WERI-Rb-1 (cell line): ENCODE results near the gene KNTC1.

ENCODE experiments used
- DNase-seq: peaks from one replicate; pipeline ENCODE4 v3.0.0-alpha.2; 2020
- H3K27ac ChIP-seq: fragments of 250-450 bp; sonication (Bioruptor Pico); 2 replicates; pipeline ENCODE4 v1.5.1; 2020; ENCODE audit warnings: mild to moderate bottlenecking, moderate library complexity
- H3K27me3 ChIP-seq: fragments of 250-450 bp; sonication (Bioruptor Pico); 2 replicates; pipeline ENCODE4 v1.5.1; 2021; ENCODE audit warnings: mild to moderate bottlenecking, low read depth, moderate library complexity; ENCODE audit not compliant: insufficient read depth, severe bottlenecking
- H3K36me3 ChIP-seq: fragments of 250-450 bp; sonication (Bioruptor Pico); 2 replicates; pipeline ENCODE4 v1.5.1; 2020; ENCODE audit warnings: mild to moderate bottlenecking, moderate library complexity
- H3K4me3 ChIP-seq: 2 replicates; pipeline ENCODE4 v1.5.1; 2011; ENCODE audit warnings: low read depth, mild to moderate bottlenecking, control low read depth, low read length
- H3K9me3 ChIP-seq: fragments of 250-450 bp; sonication (Bioruptor Pico); 2 replicates; pipeline ENCODE4 v1.5.1; 2021; ENCODE audit warnings: mild to moderate bottlenecking, moderate library complexity; ENCODE audit not compliant: severe bottlenecking
- CTCF ChIP-seq: IDR thresholded peaks from 2 replicates; pipeline ENCODE4 v1.5.1; 2011; ENCODE audit warnings: low read depth, mild to moderate bottlenecking, control low read depth, inconsistent platforms, low read length

KNTC1 gene

GRCh38 chr12:122517877-122518276 is 9.2 kb upstream of the KNTC1 start:
- no peak for DNase-seq
- Histone ChIP-seq H3K36me3 (peaks cover 97% of the 10 kb centered on the region), H3K27ac (no peak overlapping the region), H3K27me3 (no peaks in the 10 kb centered on the region), H3K4me3 (no peak overlapping the region), H3K9me3 (no peaks in the 10 kb centered on the region)
- TF ChIP-seq CTCF, result no peak

GRCh38 chr12:122518908-122519307 is 8.1 kb upstream of the KNTC1 start:
- Histone ChIP-seq H3K36me3 (peaks cover 100% of the 10 kb centered on the region), H3K27me3 (no peaks in the 10 kb centered on the region), H3K4me3 (no peak overlapping the region), H3K27ac (no peak overlapping the region), H3K9me3 (no peaks in the 10 kb centered on the region)
- no peak for TF ChIP-seq CTCF
- no peak for DNase-seq

GRCh38 chr12:122519418-122519817 is 7.6 kb upstream of the KNTC1 start:
- peaks cover 100% of the 10 kb centered on the region for H3K36me3 ChIP-seq

GRCh38 chr12:122520676-122521075 is 6.4 kb upstream of the KNTC1 start:
- TF ChIP-seq CTCF, result no peak
- no peak for DNase-seq
- H3K36me3 ChIP-seq, result peaks cover 98% of the 10 kb centered on the region
- no peaks in the 10 kb centered on the region for H3K27me3 ChIP-seq
- H3K9me3 ChIP-seq, result no peaks in the 10 kb centered on the region
- H3K4me3 ChIP-seq, result no peak overlapping the region
- H3K27ac ChIP-seq, result no peak overlapping the region

More at GRCh38 chr12:122519418-122519817, 7.6 kb upstream of the KNTC1 start:
- no peak for TF ChIP-seq CTCF
- DNase-seq, result no peak
- no peaks in the 10 kb centered on the region for H3K27me3 ChIP-seq
- no peak overlapping the region for H3K4me3 ChIP-seq
- H3K27ac ChIP-seq, result no peak overlapping the region
- H3K9me3 ChIP-seq, result no peaks in the 10 kb centered on the region

- DNase-seq, result no peak
- Histone ChIP-seq H3K27me3 (no peaks in the 10 kb centered on the region), H3K9me3 (no peaks in the 10 kb centered on the region), H3K27ac (no peak overlapping the region), H3K36me3 (peaks cover 84% of the 10 kb centered on the region), H3K4me3 (no peak overlapping the region)
- TF ChIP-seq CTCF, result no peak
Observed at GRCh38 chr12:122523280-122523679, 3.8 kb upstream of the KNTC1 start.

GRCh38 chr12:122523846-122524718 is 3.0 kb upstream of the KNTC1 start:
- TF ChIP-seq CTCF, result no peak
- Histone ChIP-seq H3K9me3 (no peaks in the 10 kb centered on the region), H3K27me3 (no peaks in the 10 kb centered on the region), H3K27ac (no peak overlapping the region), H3K36me3 (peaks cover 84% of the 10 kb centered on the region), H3K4me3 (no peak overlapping the region)
- no peak for DNase-seq
